ENCODE measurements around the gene KIAA1755.

Gene KIAA1755

DNA sequence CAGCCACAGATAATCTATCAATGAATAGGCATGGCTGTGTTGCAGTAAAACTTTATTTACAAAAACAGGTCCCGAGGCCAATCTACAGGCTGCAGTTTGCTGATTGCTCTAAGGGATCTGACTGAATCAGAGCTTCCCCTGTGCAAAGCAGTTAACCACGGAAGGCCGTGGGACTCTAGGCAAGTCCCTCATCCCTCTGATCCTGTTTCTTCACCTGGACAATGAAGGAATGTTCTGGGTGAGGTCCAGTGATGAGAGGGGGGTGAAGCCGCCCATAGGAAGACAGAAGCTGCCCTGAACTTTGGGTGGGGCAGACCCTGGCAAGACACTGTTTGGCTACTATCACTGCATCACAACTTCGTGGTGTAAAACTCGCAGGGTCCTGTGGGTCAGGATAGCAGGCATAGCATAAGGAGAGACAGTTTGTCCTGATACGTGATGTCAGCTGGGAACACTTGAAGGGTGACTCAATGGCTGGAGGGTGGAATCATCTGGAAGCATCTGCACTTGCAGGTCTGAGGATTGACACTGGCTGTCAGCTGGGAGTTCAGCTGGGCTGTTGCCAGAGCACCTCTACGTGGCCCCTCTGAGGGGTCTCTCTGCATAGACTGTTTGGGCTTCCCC, 62.2 kb downstream of the KIAA1755 start:
- H3K27me3 ChIP-seq: no peaks in the 10 kb centered on the region
- no peak overlapping the region for H3K4me3 ChIP-seq (ENCODE audit: low read depth in 1 of 2, low read length in 1 of 2)
- H3K36me3 ChIP-seq: no peaks in the 10 kb centered on the region
- TF ChIP-seq, protein P1, sequence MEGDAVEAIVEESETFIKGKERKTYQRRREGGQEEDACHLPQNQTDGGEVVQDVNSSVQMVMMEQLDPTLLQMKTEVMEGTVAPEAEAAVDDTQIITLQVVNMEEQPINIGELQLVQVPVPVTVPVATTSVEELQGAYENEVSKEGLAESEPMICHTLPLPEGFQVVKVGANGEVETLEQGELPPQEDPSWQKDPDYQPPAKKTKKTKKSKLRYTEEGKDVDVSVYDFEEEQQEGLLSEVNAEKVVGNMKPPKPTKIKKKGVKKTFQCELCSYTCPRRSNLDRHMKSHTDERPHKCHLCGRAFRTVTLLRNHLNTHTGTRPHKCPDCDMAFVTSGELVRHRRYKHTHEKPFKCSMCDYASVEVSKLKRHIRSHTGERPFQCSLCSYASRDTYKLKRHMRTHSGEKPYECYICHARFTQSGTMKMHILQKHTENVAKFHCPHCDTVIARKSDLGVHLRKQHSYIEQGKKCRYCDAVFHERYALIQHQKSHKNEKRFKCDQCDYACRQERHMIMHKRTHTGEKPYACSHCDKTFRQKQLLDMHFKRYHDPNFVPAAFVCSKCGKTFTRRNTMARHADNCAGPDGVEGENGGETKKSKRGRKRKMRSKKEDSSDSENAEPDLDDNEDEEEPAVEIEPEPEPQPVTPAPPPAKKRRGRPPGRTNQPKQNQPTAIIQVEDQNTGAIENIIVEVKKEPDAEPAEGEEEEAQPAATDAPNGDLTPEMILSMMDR (IDR thresholded peaks at IDR 0.05): no peak
- no peaks in the 10 kb centered on the region for H3K9me3 ChIP-seq
- H3K4me1 ChIP-seq (ENCODE audit: control insufficient read depth in 1 of 2, insufficient read depth in 1 of 2, low read depth in 1 of 2, low read length in 1 of 2): peaks cover 43 to 45% of the 10 kb centered on the region in 2 experiments
- peak overlapping the region; percentile 91 for H3K27ac ChIP-seq

- Histone ChIP-seq H3K27me3 (no peaks in the 10 kb centered on the region), H3K9me3 (no peaks in the 10 kb centered on the region), H3K4me1 (ENCODE audit: control insufficient read depth in 1 of 2, insufficient read depth in 1 of 2, low read depth in 1 of 2, low read length in 1 of 2) (peaks cover 46 to 50% of the 10 kb centered on the region in 2 experiments), H3K36me3 (no peaks in the 10 kb centered on the region), H3K27ac (peak overlapping the region; percentile 91), H3K4me3 (ENCODE audit: low read depth in 1 of 2, low read length in 1 of 2) (peak overlapping the region in 1 of 2 experiments; percentile 32)
- TF ChIP-seq, protein P1 (IDR thresholded peaks at IDR 0.05): no peak
Observed at GRCh38 chr20:38197619-38198018, 62.9 kb downstream of the KIAA1755 start.

DNA sequence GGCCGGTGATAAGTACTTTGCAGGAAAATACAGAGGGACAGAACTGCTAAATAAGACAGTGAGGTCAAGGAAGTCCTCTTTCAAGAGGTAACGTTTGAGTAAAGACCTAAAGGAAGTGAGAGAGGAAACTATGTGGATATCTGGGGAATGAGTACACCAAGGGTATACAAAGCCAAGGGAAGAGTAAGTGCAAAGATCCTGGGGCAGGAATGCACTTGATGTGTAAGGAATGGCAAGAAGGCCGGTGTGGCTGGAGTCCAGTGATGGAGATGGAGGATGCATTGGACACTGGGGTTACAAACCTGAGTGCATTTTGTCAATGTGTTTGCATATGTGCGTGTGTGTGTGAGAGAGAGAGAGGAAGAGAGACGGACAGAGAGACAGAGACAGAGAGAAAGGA, 63.3 kb downstream of the KIAA1755 start:
- H3K36me3 ChIP-seq: no peaks in the 10 kb centered on the region
- peaks cover 50 to 54% of the 10 kb centered on the region in 2 experiments for H3K4me1 ChIP-seq (ENCODE audit: control insufficient read depth in 1 of 2, insufficient read depth in 1 of 2, low read depth in 1 of 2, low read length in 1 of 2)
- TF ChIP-seq, protein P1 (IDR thresholded peaks at IDR 0.05): no peak
- peak overlapping the region; percentile 91 for H3K27ac ChIP-seq
- H3K27me3 ChIP-seq: no peaks in the 10 kb centered on the region
- peak overlapping the region; percentile 19 to 32 for H3K4me3 ChIP-seq (ENCODE audit: low read depth in 1 of 2, low read length in 1 of 2)
- H3K9me3 ChIP-seq: no peaks in the 10 kb centered on the region

DNA sequence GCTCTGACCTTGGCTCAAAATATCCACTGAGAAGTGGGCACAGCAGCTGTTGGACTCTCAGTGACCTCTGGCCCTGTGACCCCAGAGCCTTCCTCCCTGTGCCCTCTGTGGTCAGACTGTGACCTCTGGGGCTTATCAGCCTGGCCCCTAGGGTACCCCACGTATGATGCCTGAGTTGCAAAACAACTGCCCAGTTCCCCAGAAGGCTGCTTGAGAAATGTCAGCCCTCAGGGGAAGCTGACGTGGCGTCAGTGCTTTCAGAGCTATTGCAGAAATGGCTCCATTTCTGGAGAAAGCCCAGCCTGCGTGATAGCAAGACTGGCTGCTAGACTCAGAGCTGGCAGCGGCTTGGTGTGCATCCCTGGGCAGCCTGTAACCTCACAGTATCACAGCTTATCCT, 63.9 kb downstream of the KIAA1755 start:
- H3K36me3 ChIP-seq: no peaks in the 10 kb centered on the region
- TF ChIP-seq, protein P1 (IDR thresholded peaks at IDR 0.05): peak; percentile 34
- H3K4me1 ChIP-seq (ENCODE audit: control insufficient read depth in 1 of 2, insufficient read depth in 1 of 2, low read depth in 1 of 2, low read length in 1 of 2): peaks cover 56 to 61% of the 10 kb centered on the region in 2 experiments
- H3K27ac ChIP-seq: peak overlapping the region; percentile 91
- no peaks in the 10 kb centered on the region for H3K9me3 ChIP-seq
- H3K4me3 ChIP-seq (ENCODE audit: low read depth in 1 of 2, low read length in 1 of 2): peak overlapping the region; percentile 19 to 32
- H3K27me3 ChIP-seq: no peaks in the 10 kb centered on the region

- peak overlapping the region; percentile 91 for H3K27ac ChIP-seq
- TF ChIP-seq, protein P1 (IDR thresholded peaks at IDR 0.05): no peak
- H3K4me3 ChIP-seq (ENCODE audit: low read depth in 1 of 2, low read length in 1 of 2): peak overlapping the region; percentile 19 to 32
Observed at GRCh38 chr20:38196076-38196475, 64.5 kb downstream of the KIAA1755 start.

More at GRCh38 chr20:38196076-38196475, 64.5 kb downstream of the KIAA1755 start:
- Histone ChIP-seq H3K27me3 (no peaks in the 10 kb centered on the region), H3K9me3 (no peaks in the 10 kb centered on the region), H3K4me1 (ENCODE audit: control insufficient read depth in 1 of 2, insufficient read depth in 1 of 2, low read depth in 1 of 2, low read length in 1 of 2) (peaks cover 59 to 65% of the 10 kb centered on the region in 2 experiments), H3K36me3 (no peaks in the 10 kb centered on the region)
